GM23338 (cell line): Measurements from ENCODE around the gene HTRA2. TPM values are rescaled to one million over a fixed set of nuclear protein-coding genes. Genes with fewer than 3 reads are reported as not detected.

Source experiments
- ATAC-seq: fragments of 200-7000 bp; cut with Tn5 transposase; 3 replicates; pipeline ENCODE4 v1.9.1; 2020
- DNase-seq: peaks from one replicate; pipeline ENCODE4 v3.0.0-alpha.2; 2015; ENCODE audit warnings: low spot score
- H2AFZ ChIP-seq: fragments of 200-600 bp; sonication (generic); 2 replicates; pipeline ENCODE4 v1.8.0; 2016; ENCODE audit warnings: antibody characterized with exemption, mild to moderate bottlenecking, moderate library complexity
- H3F3A ChIP-seq: fragments of 200-600 bp; sonication (generic); replicated peaks from 2 replicates; pipeline ENCODE4 v1.8.0; 2017; ENCODE audit warnings: antibody characterized with exemption, mixed run types, low read depth
- H3K27ac ChIP-seq: fragments of 200-600 bp; sonication (generic); 2 replicates; pipeline ENCODE4 v1.6.1; 2016; ENCODE audit warnings: low read depth
- H3K27me3 ChIP-seq: fragments of 200-600 bp; sonication (generic); 2 replicates; pipeline ENCODE4 v1.8.0; 2016; ENCODE audit warnings: mild to moderate bottlenecking, mixed run types, moderate library complexity; ENCODE audit not compliant: insufficient read depth
- H3K36me3 ChIP-seq: fragments of 200-600 bp; sonication (generic); 2 replicates; pipeline ENCODE4 v1.8.0; 2016; ENCODE audit warnings: mild to moderate bottlenecking; ENCODE audit not compliant: insufficient read depth
- H3K4me1 ChIP-seq: fragments of 200-600 bp; sonication (generic); 2 replicates; pipeline ENCODE4 v1.8.0; 2016; ENCODE audit warnings: mild to moderate bottlenecking, moderate library complexity; ENCODE audit not compliant: insufficient read depth
- H3K4me2 ChIP-seq: fragments of 200-600 bp; sonication (generic); 2 replicates; pipeline ENCODE4 v1.7.1; 2017; ENCODE audit warnings: mixed run types
- H3K4me3 ChIP-seq: fragments of 200-600 bp; sonication (generic); 2 replicates; pipeline ENCODE4 v1.6.1; 2016; ENCODE audit warnings: mixed run types
- H3K79me2 ChIP-seq: fragments of 200-600 bp; sonication (generic); replicated peaks from 2 replicates; pipeline ENCODE4 v1.8.0; 2017; ENCODE audit warnings: mild to moderate bottlenecking; ENCODE audit not compliant: insufficient read depth
- H3K9me2 ChIP-seq: fragments of 200-600 bp; sonication (generic); 2 replicates; pipeline ENCODE4 v1.8.0; 2017; ENCODE audit not compliant: insufficient read depth
- H4K20me1 ChIP-seq: fragments of 200-600 bp; sonication (generic); replicated peaks from 2 replicates; pipeline ENCODE4 v1.8.0; 2017; ENCODE audit warnings: mild to moderate bottlenecking; ENCODE audit not compliant: insufficient read depth
- H3K27ac Mint-ChIP-seq: 2 replicates; pipeline ENCODE4 v1.8.0; 2020; ENCODE audit warnings: inconsistent platforms, mild to moderate bottlenecking, moderate library complexity, mixed read lengths
- H3K27me3 Mint-ChIP-seq: 3 replicates; pipeline ENCODE4 v1.8.0; 2022; ENCODE audit warnings: low read depth, mild to moderate bottlenecking, moderate library complexity, mixed read lengths, inconsistent platforms; ENCODE audit not compliant: insufficient read depth, poor library complexity
- H3K36me3 Mint-ChIP-seq: 3 replicates; pipeline ENCODE4 v1.8.0; 2021; ENCODE audit warnings: low read depth, mild to moderate bottlenecking, inconsistent platforms, moderate library complexity, mixed read lengths
- H3K4me1 Mint-ChIP-seq: 3 replicates; pipeline ENCODE4 v1.8.0; 2020; ENCODE audit warnings: mild to moderate bottlenecking, inconsistent platforms, mixed read lengths
- H3K4me3 Mint-ChIP-seq: 3 replicates; pipeline ENCODE4 v1.8.0; 2021; ENCODE audit warnings: moderate library complexity, mild to moderate bottlenecking, inconsistent platforms, mixed read lengths
- H3K9me3 Mint-ChIP-seq: 3 replicates; pipeline ENCODE4 v1.8.0; 2020; ENCODE audit warnings: moderate library complexity, mild to moderate bottlenecking, inconsistent platforms, mixed read lengths
- CREB1 ChIP-seq: fragments of 250-450 bp; sonication (Bioruptor Pico); IDR thresholded peaks from 2 replicates; pipeline ENCODE4 v1.5.0; 2020; ENCODE audit warnings: low read depth, mild to moderate bottlenecking, moderate library complexity
- CTCF ChIP-seq, 2 experiments: fragments of 200-600 bp in 1 of 2; sonication (generic) in 1 of 2; conservative IDR thresholded peaks; 2 replicates each; pipeline versions ENCODE4 v1.5.1 to v1.6.1; 2016 to 2017; ENCODE audit warnings: antibody characterized with exemption in 2 of 2, low read depth in 2 of 2, mild to moderate bottlenecking in 2 of 2, moderate library complexity in 1 of 2
- ETS1 ChIP-seq: IDR thresholded peaks from 2 replicates; pipeline ENCODE4 v1.6.1; 2016; ENCODE audit warnings: antibody characterized with exemption
- EZH2 ChIP-seq: fragments of 200-600 bp; sonication (generic); IDR thresholded peaks from one replicate; pipeline ENCODE4 v1.8.0; 2017; ENCODE audit warnings: antibody characterized with exemption, mild to moderate bottlenecking, low read depth; ENCODE audit not compliant: unreplicated experiment
- EZH2phosphoT487 ChIP-seq: fragments of 200-600 bp; sonication (generic); IDR thresholded peaks from one replicate; pipeline ENCODE4 v1.8.1; 2018; ENCODE audit warnings: antibody characterized with exemption; ENCODE audit not compliant: unreplicated experiment
- JUNB ChIP-seq: IDR thresholded peaks from one replicate; pipeline ENCODE4 v1.6.1; 2016; ENCODE audit warnings: antibody characterized with exemption; ENCODE audit not compliant: unreplicated experiment
- NANOG ChIP-seq: IDR thresholded peaks from 2 replicates; pipeline ENCODE4 v1.6.1; 2016; ENCODE audit warnings: antibody characterized with exemption, borderline replicate concordance
- POLR2AphosphoS5 ChIP-seq: IDR thresholded peaks from 2 replicates; pipeline ENCODE4 v1.6.1; 2016; ENCODE audit warnings: antibody characterized with exemption, low read depth
- STAT1 ChIP-seq: IDR thresholded peaks from one replicate; pipeline ENCODE4 v1.6.1; 2016; ENCODE audit warnings: antibody characterized with exemption; ENCODE audit not compliant: unreplicated experiment
- ZNF114 ChIP-seq: fragments of 250-450 bp; sonication (Bioruptor Pico); IDR thresholded peaks from 2 replicates; pipeline ENCODE4 v1.5.0; 2020; ENCODE audit warnings: mild to moderate bottlenecking, moderate library complexity
- ZNF331 ChIP-seq: fragments of 250-450 bp; sonication (Bioruptor Pico); IDR thresholded peaks from 2 replicates; pipeline ENCODE4 v1.5.0; 2020; ENCODE audit warnings: low read depth, mild to moderate bottlenecking, moderate library complexity
- polyA plus RNA-seq: library from polyadenylated mRNA; unstranded; fragments of >200 nt; fragmentation: Nextera tagmentation; extraction: Ambion mirVana; gene quantifications from 2 replicates; pipeline ENCODE4 v1.2.1, GENCODE V29; 2016
- total RNA-seq: library from RNA; depleted of rRNA; stranded (reverse); fragments of >200 nt; shearing (Covaris generic); gene quantifications from 2 replicates; pipeline ENCODE4 v1.2.3, GENCODE V29; 2014
- TF ChIP-seq, protein P1 (sequence below): fragments of 250-450 bp; sonication (Bioruptor Pico); IDR thresholded peaks from 2 replicates; pipeline ENCODE4 v1.5.0; 2020; ENCODE audit warnings: mild to moderate bottlenecking, moderate library complexity
- TF ChIP-seq, protein P2 (sequence below): IDR thresholded peaks from one replicate; pipeline ENCODE4 v1.6.1; 2018; ENCODE audit warnings: antibody characterized with exemption; ENCODE audit not compliant: unreplicated experiment

Gene HTRA2
- total and polyA plus RNA-seq, 2 experiments from 2014 or later, result 17.8 to 19.7 TPM

DNA sequence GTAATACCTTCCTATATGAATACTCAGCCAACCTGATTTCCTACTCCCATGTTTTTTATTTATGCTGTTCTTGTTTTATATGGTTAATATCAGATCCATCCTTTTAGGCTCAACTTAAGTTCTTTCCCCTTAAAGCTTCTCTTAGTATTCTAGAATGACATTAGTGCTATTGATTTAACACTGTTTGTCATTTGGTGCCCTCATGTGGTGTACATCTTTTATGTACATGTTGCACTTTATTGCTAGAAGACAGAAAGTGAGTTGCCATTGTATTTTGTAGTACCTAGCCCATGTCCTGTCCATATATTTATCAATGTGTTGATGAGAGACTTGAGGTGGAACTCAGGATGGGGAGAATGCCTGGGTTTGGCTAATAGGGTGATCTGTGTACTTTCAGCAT, 2.5 kb downstream of the HTRA2 start:
- Mint-ChIP-seq H3K9me3 (no peaks in the 10 kb centered on the region; the same call in 2 of the 3 replicates), H3K27ac (no peak overlapping the region), H3K27me3 (peaks cover 9% of the 10 kb centered on the region), H3K4me1 (peaks cover 14% of the 10 kb centered on the region), H3K4me3 (no peak overlapping the region; the same call in 2 of the 3 replicates), H3K36me3 (peaks cover 42% of the 10 kb centered on the region)
- TF ChIP-seq CTCF (conservative IDR thresholded peaks at IDR 0.05; ENCODE audit: low read depth in 2 of 2) (no peak; a peak in 1 of 4 replicates), CREB1 (CRISPR knock-in tag) (no peak), JUNB (no peak), EZH2phosphoT487 (no peak), NANOG (no peak), POLR2AphosphoS5 (no peak), STAT1 (no peak), ZNF331 (CRISPR knock-in tag) (no peak), ZNF114 (no peak), EZH2 (no peak), ETS1 (no peak)
- TF ChIP-seq, protein P1, sequence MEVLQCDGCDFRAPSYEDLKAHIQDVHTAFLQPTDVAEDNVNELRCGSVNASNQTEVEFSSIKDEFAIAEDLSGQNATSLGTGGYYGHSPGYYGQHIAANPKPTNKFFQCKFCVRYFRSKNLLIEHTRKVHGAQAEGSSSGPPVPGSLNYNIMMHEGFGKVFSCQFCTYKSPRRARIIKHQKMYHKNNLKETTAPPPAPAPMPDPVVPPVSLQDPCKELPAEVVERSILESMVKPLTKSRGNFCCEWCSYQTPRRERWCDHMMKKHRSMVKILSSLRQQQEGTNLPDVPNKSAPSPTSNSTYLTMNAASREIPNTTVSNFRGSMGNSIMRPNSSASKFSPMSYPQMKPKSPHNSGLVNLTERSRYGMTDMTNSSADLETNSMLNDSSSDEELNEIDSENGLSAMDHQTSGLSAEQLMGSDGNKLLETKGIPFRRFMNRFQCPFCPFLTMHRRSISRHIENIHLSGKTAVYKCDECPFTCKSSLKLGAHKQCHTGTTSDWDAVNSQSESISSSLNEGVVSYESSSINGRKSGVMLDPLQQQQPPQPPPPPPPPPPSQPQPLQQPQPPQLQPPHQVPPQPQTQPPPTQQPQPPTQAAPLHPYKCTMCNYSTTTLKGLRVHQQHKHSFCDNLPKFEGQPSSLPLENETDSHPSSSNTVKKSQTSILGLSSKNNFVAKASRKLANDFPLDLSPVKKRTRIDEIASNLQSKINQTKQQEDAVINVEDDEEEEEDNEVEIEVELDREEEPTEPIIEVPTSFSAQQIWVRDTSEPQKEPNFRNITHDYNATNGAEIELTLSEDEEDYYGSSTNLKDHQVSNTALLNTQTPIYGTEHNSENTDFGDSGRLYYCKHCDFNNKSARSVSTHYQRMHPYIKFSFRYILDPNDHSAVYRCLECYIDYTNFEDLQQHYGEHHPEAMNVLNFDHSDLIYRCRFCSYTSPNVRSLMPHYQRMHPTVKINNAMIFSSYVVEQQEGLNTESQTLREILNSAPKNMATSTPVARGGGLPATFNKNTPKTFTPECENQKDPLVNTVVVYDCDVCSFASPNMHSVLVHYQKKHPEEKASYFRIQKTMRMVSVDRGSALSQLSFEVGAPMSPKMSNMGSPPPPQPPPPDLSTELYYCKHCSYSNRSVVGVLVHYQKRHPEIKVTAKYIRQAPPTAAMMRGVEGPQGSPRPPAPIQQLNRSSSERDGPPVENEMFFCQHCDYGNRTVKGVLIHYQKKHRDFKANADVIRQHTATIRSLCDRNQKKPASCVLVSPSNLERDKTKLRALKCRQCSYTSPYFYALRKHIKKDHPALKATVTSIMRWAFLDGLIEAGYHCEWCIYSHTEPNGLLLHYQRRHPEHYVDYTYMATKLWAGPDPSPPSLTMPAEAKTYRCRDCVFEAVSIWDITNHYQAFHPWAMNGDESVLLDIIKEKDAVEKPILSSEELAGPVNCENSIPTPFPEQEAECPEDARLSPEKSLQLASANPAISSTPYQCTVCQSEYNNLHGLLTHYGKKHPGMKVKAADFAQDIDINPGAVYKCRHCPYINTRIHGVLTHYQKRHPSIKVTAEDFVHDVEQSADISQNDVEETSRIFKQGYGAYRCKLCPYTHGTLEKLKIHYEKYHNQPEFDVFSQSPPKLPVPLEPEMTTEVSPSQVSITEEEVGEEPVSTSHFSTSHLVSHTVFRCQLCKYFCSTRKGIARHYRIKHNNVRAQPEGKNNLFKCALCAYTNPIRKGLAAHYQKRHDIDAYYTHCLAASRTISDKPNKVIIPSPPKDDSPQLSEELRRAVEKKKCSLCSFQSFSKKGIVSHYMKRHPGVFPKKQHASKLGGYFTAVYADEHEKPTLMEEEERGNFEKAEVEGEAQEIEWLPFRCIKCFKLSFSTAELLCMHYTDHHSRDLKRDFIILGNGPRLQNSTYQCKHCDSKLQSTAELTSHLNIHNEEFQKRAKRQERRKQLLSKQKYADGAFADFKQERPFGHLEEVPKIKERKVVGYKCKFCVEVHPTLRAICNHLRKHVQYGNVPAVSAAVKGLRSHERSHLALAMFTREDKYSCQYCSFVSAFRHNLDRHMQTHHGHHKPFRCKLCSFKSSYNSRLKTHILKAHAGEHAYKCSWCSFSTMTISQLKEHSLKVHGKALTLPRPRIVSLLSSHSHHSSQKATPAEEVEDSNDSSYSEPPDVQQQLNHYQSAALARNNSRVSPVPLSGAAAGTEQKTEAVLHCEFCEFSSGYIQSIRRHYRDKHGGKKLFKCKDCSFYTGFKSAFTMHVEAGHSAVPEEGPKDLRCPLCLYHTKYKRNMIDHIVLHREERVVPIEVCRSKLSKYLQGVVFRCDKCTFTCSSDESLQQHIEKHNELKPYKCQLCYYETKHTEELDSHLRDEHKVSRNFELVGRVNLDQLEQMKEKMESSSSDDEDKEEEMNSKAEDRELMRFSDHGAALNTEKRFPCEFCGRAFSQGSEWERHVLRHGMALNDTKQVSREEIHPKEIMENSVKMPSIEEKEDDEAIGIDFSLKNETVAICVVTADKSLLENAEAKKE (CRISPR knock-in tag), result no peak
- TF ChIP-seq, protein P2, sequence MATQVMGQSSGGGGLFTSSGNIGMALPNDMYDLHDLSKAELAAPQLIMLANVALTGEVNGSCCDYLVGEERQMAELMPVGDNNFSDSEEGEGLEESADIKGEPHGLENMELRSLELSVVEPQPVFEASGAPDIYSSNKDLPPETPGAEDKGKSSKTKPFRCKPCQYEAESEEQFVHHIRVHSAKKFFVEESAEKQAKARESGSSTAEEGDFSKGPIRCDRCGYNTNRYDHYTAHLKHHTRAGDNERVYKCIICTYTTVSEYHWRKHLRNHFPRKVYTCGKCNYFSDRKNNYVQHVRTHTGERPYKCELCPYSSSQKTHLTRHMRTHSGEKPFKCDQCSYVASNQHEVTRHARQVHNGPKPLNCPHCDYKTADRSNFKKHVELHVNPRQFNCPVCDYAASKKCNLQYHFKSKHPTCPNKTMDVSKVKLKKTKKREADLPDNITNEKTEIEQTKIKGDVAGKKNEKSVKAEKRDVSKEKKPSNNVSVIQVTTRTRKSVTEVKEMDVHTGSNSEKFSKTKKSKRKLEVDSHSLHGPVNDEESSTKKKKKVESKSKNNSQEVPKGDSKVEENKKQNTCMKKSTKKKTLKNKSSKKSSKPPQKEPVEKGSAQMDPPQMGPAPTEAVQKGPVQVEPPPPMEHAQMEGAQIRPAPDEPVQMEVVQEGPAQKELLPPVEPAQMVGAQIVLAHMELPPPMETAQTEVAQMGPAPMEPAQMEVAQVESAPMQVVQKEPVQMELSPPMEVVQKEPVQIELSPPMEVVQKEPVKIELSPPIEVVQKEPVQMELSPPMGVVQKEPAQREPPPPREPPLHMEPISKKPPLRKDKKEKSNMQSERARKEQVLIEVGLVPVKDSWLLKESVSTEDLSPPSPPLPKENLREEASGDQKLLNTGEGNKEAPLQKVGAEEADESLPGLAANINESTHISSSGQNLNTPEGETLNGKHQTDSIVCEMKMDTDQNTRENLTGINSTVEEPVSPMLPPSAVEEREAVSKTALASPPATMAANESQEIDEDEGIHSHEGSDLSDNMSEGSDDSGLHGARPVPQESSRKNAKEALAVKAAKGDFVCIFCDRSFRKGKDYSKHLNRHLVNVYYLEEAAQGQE, result no peak
- Histone ChIP-seq H3F3A (0 out of 2 replicates have a peak, but pooled peaks cover 6% of the 10 kb centered on the region), H3K36me3 (peaks cover 2% of the 10 kb centered on the region; the same call in 1 of the 2 replicates), H3K9me2 (no peaks in the 10 kb centered on the region), H4K20me1 (peaks cover 5% of the 10 kb centered on the region; the same call in 1 of the 2 replicates), H3K4me3 (no peak overlapping the region), H3K27me3 (no peaks in the 10 kb centered on the region), H2AFZ (no peak overlapping the region), H3K27ac (no peak overlapping the region), H3K4me2 (no peak overlapping the region), H3K4me1 (peaks cover 7% of the 10 kb centered on the region; the same call in 1 of the 2 replicates), H3K79me2 (peaks cover 18% of the 10 kb centered on the region)
- ATAC-seq, result no peak
- DNase-seq, result no peak
